Measurements from ENCODE around the gene CHRNB1. TPM values are rescaled to one million over a fixed set of nuclear protein-coding genes. Genes with fewer than 3 reads are reported as not detected.
"Not testable (repeated sequence)": the region's sequence is repeated elsewhere in the genome, so short reads cannot be mapped to it uniquely, and the experiment has no call there.

Gene CHRNB1
- total and polyA plus RNA-seq, 12 donors, result 18.7 to 56.3 (median 36.9) TPM

DNA sequence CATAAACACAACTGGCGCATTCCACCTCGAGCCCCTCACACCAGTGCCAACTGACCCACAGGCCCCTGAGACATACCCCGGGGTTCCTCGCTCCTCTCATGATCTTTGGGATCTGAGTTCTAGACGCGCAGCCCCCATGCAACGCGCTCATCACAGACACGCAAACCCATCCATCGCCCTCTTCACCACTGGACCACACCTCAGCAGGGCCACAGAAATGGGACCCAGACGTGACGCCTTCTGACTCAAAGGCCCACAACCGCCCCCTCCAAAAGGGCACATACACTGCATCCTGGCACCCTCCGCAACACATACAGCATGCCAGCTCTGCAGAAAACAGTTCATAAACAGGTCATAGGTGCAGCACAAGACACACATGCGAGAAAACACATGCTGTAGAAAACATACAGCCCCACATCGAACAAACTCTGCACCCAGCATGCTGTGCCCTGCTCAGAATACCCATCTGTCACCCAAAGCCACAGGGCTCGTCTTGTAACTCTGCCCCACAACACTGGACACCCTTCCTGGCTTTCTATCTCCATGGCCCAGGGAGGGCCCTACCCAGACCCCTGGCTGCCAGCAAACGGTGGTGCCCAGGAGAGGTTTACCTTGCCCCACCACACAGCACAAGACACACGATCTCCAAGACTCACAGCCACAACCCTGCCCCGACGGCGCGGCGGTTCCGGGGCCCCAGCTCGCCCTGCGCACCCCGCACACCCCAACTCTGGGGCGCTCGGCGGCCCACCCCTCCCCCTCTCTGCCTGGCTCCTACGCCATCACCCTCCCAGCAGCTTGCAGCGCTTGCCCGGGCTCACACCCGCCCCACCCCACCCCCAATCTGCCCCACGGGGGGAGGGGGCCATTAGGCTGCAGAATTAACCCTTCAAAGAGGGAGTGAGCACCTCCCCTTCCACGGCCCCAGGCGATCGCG, 33.7 kb downstream of the CHRNB1 start:
- intact Hi-C loops (cut with DNase I), result loop anchor here in 1 of 2 donors (5.0 kb wide), 1 partner anchor 41 kb away; the partner anchor contains the start of genes FGF11 and TMEM102
- peak in 1 of 2 donors; percentile 21 for TF ChIP-seq POLR2A (IDR thresholded peaks at IDR 0.05)
- TF ChIP-seq, protein P1, sequence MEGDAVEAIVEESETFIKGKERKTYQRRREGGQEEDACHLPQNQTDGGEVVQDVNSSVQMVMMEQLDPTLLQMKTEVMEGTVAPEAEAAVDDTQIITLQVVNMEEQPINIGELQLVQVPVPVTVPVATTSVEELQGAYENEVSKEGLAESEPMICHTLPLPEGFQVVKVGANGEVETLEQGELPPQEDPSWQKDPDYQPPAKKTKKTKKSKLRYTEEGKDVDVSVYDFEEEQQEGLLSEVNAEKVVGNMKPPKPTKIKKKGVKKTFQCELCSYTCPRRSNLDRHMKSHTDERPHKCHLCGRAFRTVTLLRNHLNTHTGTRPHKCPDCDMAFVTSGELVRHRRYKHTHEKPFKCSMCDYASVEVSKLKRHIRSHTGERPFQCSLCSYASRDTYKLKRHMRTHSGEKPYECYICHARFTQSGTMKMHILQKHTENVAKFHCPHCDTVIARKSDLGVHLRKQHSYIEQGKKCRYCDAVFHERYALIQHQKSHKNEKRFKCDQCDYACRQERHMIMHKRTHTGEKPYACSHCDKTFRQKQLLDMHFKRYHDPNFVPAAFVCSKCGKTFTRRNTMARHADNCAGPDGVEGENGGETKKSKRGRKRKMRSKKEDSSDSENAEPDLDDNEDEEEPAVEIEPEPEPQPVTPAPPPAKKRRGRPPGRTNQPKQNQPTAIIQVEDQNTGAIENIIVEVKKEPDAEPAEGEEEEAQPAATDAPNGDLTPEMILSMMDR (IDR thresholded peaks at IDR 0.05), result no peak
- 12 to 20% (median 14%) methylated on average over 5 to 40 of the region's 40 CpGs for WGBS, 4 donors

DNA sequence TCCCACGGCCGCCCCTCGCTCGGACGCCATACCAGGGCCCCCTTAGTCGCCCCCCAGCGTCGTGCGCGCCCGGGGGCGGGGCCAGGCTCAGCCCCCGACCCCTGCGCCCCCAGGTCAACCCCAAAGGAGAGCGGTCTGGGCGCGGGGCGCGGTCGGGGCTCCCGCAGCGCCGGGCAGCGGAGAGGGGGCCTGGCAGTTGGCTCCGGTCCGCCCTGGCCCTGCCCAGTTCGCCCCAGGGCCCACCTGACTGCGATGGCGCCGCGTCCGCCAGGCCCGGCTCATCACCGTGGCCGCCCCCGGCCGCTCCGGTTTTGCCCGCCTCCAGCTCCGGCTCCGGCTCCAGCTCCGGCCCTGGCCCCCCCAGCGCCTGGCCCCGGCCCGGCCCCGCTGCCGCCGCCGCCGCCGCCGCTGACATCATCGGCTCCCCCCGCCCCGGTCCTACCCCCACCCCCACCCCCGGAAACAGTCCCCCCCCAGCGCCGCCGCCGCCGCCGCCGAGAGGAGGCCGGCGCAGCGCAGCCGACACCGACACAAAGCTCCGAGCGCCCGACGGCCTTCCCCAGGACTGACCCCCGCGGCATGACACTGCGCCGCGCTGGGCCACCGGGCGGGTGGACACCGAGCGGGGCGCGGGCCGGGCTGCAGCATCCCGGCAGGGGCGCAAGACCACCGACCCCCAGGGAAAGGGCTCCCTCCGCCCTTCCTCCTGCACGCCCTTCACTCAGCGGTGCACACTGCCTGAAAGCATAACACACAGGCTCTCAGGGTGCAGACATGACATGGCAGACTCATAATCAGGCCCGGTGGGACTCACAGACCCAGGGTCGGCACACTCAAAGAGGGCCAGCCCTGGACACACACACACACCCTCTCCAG, 34.6 kb downstream of the CHRNB1 start, which contains the start of gene ZBTB4:
ZBTB4 (minus strand) TSS at position 419 of the 876 bp plus-strand sequence. CDS start 12,830 bp downstream, outside the sequence.
- Histone ChIP-seq H3K4me1 (replicated peaks in 1 of 2) (peaks cover 42 to 46% of the 10 kb centered on the region in 2 donors), H3K27me3 (no peaks in the 10 kb centered on the region), H3K27ac (peak within 1 kb of the TSS; percentile 93 to 100 (median 99)), H3K9me3 (replicated peaks in 1 of 3) (no peaks in the 10 kb centered on the region), H3K36me3 (replicated peaks in 1 of 2) (no peaks in the 10 kb centered on the region), H3K4me3 (peak within 1 kb of the TSS; percentile 76 to 99 (median 86))
- intact Hi-C loops (cut with DNase I), result loop anchor here in 1 of 2 donors (5.0 kb wide), 1 partner anchor 42 kb away; the partner anchor contains the start of genes FGF11 and TMEM102
- peak in 6 of 7 donors; percentile 53 to 77 (median 70) for DNase-seq
- peak; percentile 52 to 76 for TF ChIP-seq POLR2A (IDR thresholded peaks at IDR 0.05)
- TF ChIP-seq, protein P1 (IDR thresholded peaks at IDR 0.05), result peak in 1 of 6 experiments; percentile 0
- 0 to 1% (median 0%) methylated on average over 9 to 90 of the region's 92 CpGs; no CpG with 5 or more reads in 1 of the 4 donors for WGBS, 4 donors

More for the DNA sequence above, 33.7 kb downstream of the CHRNB1 start:
- H3K27me3 ChIP-seq, result no peaks in the 10 kb centered on the region
- H3K36me3 ChIP-seq (replicated peaks in 1 of 2), result no peaks in the 10 kb centered on the region
- H3K27ac ChIP-seq, result peak overlapping the region; percentile 87 to 100 (median 99)
- H3K4me3 ChIP-seq, result peak overlapping the region; percentile 76 to 99 (median 86)
- peaks cover 42 to 48% of the 10 kb centered on the region in 2 donors for H3K4me1 ChIP-seq (replicated peaks in 1 of 2)
- DNase-seq, result peak in 6 of 7 donors; percentile 70 to 82 (median 76)
- H3K9me3 ChIP-seq (replicated peaks in 1 of 3), result no peaks in the 10 kb centered on the region

DNA sequence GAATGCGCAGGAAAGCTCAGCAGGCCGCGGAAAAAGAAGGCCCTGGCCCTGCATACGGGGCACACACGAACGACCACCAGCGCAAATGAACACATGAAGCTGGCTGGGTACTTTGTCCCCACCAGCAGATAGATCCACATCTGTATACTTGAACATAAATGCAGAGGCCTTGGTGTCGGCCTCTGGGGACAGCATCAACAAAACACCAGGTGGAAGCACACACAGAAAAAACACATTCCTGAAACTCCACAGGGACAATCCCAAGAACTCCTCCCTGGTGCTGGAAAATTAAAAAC, 35.2 kb downstream of the CHRNB1 start:
- H3K36me3 ChIP-seq (replicated peaks in 1 of 2), result no peaks in the 10 kb centered on the region
- no peaks in the 10 kb centered on the region for H3K9me3 ChIP-seq (replicated peaks in 1 of 3)
- H3K4me3 ChIP-seq, result peak overlapping the region in 3 of 4 donors; percentile 36 to 99 (median 88)
- H3K27ac ChIP-seq, result peak overlapping the region; percentile 93 to 100 (median 99)
- H3K27me3 ChIP-seq, result no peaks in the 10 kb centered on the region
- TF ChIP-seq POLR2A (IDR thresholded peaks at IDR 0.05), result no peak
- TF ChIP-seq, protein P1 (IDR thresholded peaks at IDR 0.05), result peak in 1 of 6 experiments; percentile 0
- whole genome bisulfite sequencing, 4 donors, result 6 to 10% (median 8%) methylated on average over 8 of the region's 8 CpGs
- H3K4me1 ChIP-seq (replicated peaks in 1 of 2), result peaks cover 40 to 41% of the 10 kb centered on the region in 2 donors
- intact Hi-C loops (cut with DNase I), result no loop called here
- DNase-seq, result no peak

DNA sequence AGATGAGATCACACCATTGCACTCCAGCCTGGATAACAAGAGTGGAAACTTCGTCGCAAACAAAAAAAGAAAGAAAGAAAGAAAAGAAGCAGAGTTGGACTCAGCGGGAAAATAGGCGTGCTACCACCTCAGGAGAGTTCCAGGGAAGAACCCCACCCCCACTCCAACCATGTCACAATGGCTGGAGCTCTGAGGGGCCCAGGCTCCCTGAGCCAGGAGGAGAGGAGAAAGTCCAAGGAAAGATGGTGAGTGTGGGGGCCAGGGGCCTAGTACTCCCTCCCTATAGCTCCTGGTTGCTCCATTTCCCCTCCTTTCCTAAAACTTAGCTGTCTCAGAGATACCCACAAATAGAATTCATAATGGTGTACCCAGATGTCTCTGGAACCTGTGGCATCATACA, 36.4 kb downstream of the CHRNB1 start, which contains the start of gene SLC35G6:
SLC35G6 (plus strand) TSS at position 172 of the 400 bp plus-strand sequence; CDS start at position 243, 71 bp downstream.
- WGBS, 4 donors, result 89 to 99% (median 91%) methylated on average over 4 of the region's 4 CpGs
- H3K9me3 ChIP-seq (replicated peaks in 1 of 3); H3K36me3 ChIP-seq (replicated peaks in 1 of 2); intact Hi-C loops (cut with DNase I); DNase-seq; H3K27me3 ChIP-seq: not testable (repeated sequence)
- Histone ChIP-seq H3K27ac (peak within 1 kb of the TSS in 4 of 5 donors; percentile 99 to 100 (median 100)), H3K4me1 (replicated peaks in 1 of 2) (peaks cover 38 to 41% of the 10 kb centered on the region in 2 donors), H3K4me3 (peak within 1 kb of the TSS in 1 of 4 donors; percentile 88)

DNA sequence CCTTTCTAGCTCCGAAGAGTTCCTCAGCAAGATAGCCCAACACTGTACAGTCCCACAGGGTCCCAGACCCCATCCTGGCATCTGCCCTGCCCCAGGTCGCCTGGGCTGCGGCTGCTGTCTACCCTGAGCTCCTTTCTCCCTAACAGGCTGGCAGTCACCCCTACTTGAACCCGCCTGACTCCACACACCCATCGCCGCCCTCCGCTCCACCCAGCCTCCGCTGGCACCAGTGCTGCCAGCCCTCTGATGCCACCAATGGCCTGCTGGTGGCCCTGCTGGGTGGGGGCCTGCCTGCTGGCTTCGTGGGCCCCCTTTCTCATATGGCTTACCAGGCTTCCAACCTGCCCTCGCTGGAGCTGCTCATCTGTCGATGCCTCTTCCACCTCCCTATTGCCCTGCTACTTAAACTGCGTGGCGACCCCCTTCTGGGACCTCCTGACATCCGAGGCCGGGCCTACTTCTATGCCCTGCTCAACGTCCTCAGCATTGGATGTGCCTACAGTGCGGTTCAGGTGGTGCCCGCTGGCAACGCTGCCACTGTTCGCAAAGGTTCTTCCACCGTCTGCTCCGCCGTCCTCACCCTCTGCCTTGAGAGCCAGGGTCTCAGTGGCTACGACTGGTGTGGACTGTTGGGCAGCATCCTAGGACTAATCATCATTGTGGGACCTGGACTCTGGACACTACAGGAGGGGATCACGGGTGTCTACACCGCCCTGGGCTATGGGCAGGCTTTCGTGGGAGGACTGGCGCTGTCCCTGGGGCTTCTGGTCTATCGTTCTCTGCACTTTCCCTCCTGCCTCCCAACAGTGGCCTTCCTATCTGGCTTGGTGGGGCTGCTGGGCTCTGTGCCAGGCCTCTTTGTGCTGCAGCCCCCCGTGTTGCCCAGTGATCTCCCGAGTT, 37.2 kb downstream of the CHRNB1 start:
- WGBS, 4 donors, result 87 to 96% (median 88%) methylated on average over 28 to 30 of the region's 31 CpGs
- Histone ChIP-seq H3K27ac (peak overlapping the region in 3 of 5 donors; percentile 96 to 100 (median 99)), H3K4me1 (replicated peaks in 1 of 2) (peaks cover 38 to 41% of the 10 kb centered on the region in 2 donors)
- H3K9me3 ChIP-seq (replicated peaks in 1 of 3); intact Hi-C loops (cut with DNase I); DNase-seq; H3K4me3 ChIP-seq; H3K27me3 ChIP-seq; H3K36me3 ChIP-seq (replicated peaks in 1 of 2): not testable (repeated sequence)

DNA sequence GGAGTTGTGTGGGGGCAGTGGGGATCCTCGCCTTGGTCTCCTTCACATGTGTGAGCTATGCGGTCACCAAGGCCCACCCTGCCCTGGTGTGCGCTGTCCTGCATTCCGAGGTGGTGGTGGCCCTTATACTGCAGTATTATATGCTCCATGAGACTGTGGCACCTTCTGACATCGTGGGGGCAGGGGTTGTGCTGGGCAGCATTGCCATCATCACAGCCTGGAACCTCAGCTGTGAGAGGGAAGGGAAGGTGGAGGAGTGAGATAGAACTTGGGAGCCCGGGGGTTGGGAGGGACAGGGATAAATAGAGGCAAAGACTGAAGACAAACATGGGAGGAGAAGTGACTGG, 37.9 kb downstream of the CHRNB1 start:
- Histone ChIP-seq H3K4me1 (replicated peaks in 1 of 2) (peaks cover 38 to 41% of the 10 kb centered on the region in 2 donors), H3K27ac (peak overlapping the region; percentile 95 to 100 (median 99)), H3K4me3 (peak overlapping the region in 1 of 4 donors; percentile 65)
- intact Hi-C loops (cut with DNase I); H3K9me3 ChIP-seq (replicated peaks in 1 of 3); H3K27me3 ChIP-seq; DNase-seq; H3K36me3 ChIP-seq (replicated peaks in 1 of 2): not testable (repeated sequence)
- WGBS, 4 donors, result 69 to 82% (median 73%) methylated on average over 4 to 6 of the region's 6 CpGs

Data from adrenal gland (tissue), 12 donors.